Activated naive CD8-positive, alpha-beta T cell treated with anti-CD3 and anti-CD28 coated beads for 36 hours (primary cell): ENCODE measurements around the gene ARPIN. TPM values are rescaled to one million over a fixed set of nuclear protein-coding genes. Genes with fewer than 3 reads are reported as not detected.
"Not testable (repeated sequence)": the region's sequence is repeated elsewhere in the genome, so short reads cannot be mapped to it uniquely, and the experiment has no call there.

Experiments
- DNase-seq: peaks from one replicate; pipeline ENCODE4 v3.0.0; 2021
- H3K27ac Mint-ChIP-seq: one replicate; pipeline ENCODE4 v1.8.0; 2022; ENCODE audit warnings: mild to moderate bottlenecking, moderate library complexity, mixed read lengths
- H3K27me3 Mint-ChIP-seq: one replicate; pipeline ENCODE4 v1.8.0; 2022; ENCODE audit warnings: mild to moderate bottlenecking, mixed read lengths
- H3K36me3 Mint-ChIP-seq: one replicate; pipeline ENCODE4 v1.8.0; 2021; ENCODE audit warnings: mild to moderate bottlenecking, mixed read lengths
- H3K4me1 Mint-ChIP-seq: one replicate; pipeline ENCODE4 v1.8.0; 2021; ENCODE audit warnings: mixed read lengths
- H3K4me3 Mint-ChIP-seq: one replicate; pipeline ENCODE4 v1.8.0; 2022; ENCODE audit warnings: mild to moderate bottlenecking, moderate library complexity, mixed read lengths
- H3K9me3 Mint-ChIP-seq: one replicate; pipeline ENCODE4 v1.8.0; 2022; ENCODE audit warnings: mixed read lengths
- total RNA-seq, 2 experiments: library from RNA; stranded (reverse); gene quantifications; one replicate each; pipeline ENCODE4 v1.2.3, GENCODE V29; 2021

The ARPIN gene
- total RNA-seq, result not detected

GRCh38 chr15:89912674-89913396 lies at the start of gene ARPIN:
Gene ARPIN (minus strand): TSS chr15:89912952. CDS start chr15:89912835, 117 bp downstream.
- peaks cover 7% of the 10 kb centered on the region for H3K4me1 Mint-ChIP-seq
- H3K36me3 Mint-ChIP-seq, result no peaks in the 10 kb centered on the region
- H3K27ac Mint-ChIP-seq, result no peak within 1 kb of the TSS
- peak; percentile 21 for DNase-seq
- H3K27me3 Mint-ChIP-seq, result peaks cover 60% of the 10 kb centered on the region
- H3K4me3 Mint-ChIP-seq, result peak within 1 kb of the TSS; percentile 46
- H3K9me3 Mint-ChIP-seq, result no peaks in the 10 kb centered on the region

- peaks cover 3% of the 10 kb centered on the region for H3K9me3 Mint-ChIP-seq
- no peaks in the 10 kb centered on the region for H3K27me3 Mint-ChIP-seq
- DNase-seq, result no peak
- no peak overlapping the region for H3K4me3 Mint-ChIP-seq
- no peaks in the 10 kb centered on the region for H3K36me3 Mint-ChIP-seq
- H3K27ac Mint-ChIP-seq, result no peak overlapping the region
- no peaks in the 10 kb centered on the region for H3K4me1 Mint-ChIP-seq
Observed at GRCh38 chr15:89958107-89958805, 45.5 kb upstream of the ARPIN start.

GRCh38 chr15:89955449-89955998 lies 42.8 kb upstream of the ARPIN start:
- not testable (repeated sequence) for H3K4me1 Mint-ChIP-seq, DNase-seq

GRCh38 chr15:89954541-89954940 lies 41.8 kb upstream of the ARPIN start:
- Mint-ChIP-seq H3K4me3 (no peak overlapping the region), H3K36me3 (no peaks in the 10 kb centered on the region), H3K9me3 (peaks cover 3% of the 10 kb centered on the region), H3K27ac (no peak overlapping the region), H3K27me3 (no peaks in the 10 kb centered on the region), H3K4me1 (no peaks in the 10 kb centered on the region)
- no peak for DNase-seq

More at GRCh38 chr15:89955449-89955998, 42.8 kb upstream of the ARPIN start:
- H3K36me3 Mint-ChIP-seq, H3K4me3 Mint-ChIP-seq, H3K9me3 Mint-ChIP-seq, H3K27ac Mint-ChIP-seq, H3K27me3 Mint-ChIP-seq: not testable (repeated sequence)

DNA sequence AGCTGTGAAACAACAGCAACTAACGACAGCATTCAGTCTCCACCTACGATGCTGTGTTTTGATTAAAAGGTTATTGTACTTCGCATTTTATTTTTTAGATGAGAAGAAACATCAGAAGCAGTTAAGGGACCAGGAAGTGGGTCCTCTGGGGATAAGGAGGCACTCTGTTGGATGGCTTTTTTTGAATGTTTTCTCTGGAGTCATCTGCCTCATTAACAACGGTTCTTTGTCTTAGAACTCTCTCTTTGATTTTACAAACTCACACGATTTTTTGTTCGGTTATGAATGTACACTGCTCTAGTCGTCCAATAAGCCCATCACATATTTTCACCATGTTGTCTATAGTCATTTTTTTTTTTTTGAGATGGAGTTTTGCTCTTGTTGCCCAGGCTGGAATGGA lies 36.0 kb upstream of the ARPIN start:
- no peaks in the 10 kb centered on the region for H3K4me1 Mint-ChIP-seq

DNA sequence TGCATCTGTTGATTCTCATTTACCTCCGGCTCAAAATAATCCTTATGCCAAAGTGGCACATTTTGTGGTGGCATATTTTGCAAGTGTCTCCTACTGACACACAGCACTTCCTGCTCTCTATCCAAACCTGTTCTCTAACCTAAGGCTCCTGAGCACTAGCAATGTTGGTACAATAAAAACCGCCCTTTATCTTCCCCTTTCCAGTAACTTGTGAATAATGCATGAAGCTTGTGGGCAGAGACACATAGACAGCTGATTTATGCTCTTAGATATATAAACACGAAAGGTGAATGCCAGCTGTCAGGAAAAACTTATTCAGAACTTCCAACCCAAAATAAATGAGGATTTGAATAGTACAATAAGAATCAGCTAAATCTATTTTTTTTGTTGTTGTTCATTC lies 34.6 kb upstream of the ARPIN start:
- H3K4me1 Mint-ChIP-seq, result no peaks in the 10 kb centered on the region
- no peaks in the 10 kb centered on the region for H3K36me3 Mint-ChIP-seq
- no peak overlapping the region for H3K4me3 Mint-ChIP-seq
- H3K27me3 Mint-ChIP-seq, result no peaks in the 10 kb centered on the region
- H3K9me3 Mint-ChIP-seq, result no peaks in the 10 kb centered on the region
- DNase-seq, result no peak
- no peak overlapping the region for H3K27ac Mint-ChIP-seq

More for the DNA sequence above, 36.0 kb upstream of the ARPIN start:
- no peaks in the 10 kb centered on the region for H3K36me3 Mint-ChIP-seq
- H3K27me3 Mint-ChIP-seq, result no peaks in the 10 kb centered on the region
- H3K4me3 Mint-ChIP-seq, result no peak overlapping the region
- H3K27ac Mint-ChIP-seq, result no peak overlapping the region
- no peaks in the 10 kb centered on the region for H3K9me3 Mint-ChIP-seq
- DNase-seq, result no peak

GRCh38 chr15:89946681-89947299 lies 34.0 kb upstream of the ARPIN start:
- no peak for DNase-seq
- Mint-ChIP-seq H3K27ac (no peak overlapping the region), H3K36me3 (no peaks in the 10 kb centered on the region), H3K4me3 (no peak overlapping the region), H3K27me3 (no peaks in the 10 kb centered on the region), H3K4me1 (no peaks in the 10 kb centered on the region), H3K9me3 (no peaks in the 10 kb centered on the region)

DNA sequence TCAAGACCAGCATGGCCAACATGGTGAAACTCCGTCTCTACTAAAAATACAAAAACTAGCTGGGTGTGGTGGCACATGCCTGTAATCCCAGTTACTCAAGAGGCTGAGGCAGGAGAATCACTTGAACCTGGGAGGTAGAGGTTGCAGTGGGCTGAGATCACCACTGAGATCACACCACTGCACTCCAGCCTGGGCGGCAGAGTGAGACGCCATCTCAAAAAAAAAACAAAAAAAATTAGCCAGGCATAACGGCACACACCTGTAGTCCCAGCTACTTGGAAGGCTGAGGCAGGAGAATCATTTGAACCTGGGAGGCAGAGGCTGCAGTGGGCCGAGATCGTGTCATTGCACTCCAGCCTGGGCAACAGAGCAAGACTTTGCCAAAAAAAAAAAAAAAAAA lies 31.0 kb upstream of the ARPIN start:
- not testable (repeated sequence) for H3K27ac Mint-ChIP-seq, H3K4me1 Mint-ChIP-seq, H3K9me3 Mint-ChIP-seq, H3K4me3 Mint-ChIP-seq, H3K27me3 Mint-ChIP-seq, H3K36me3 Mint-ChIP-seq, DNase-seq

- H3K9me3 Mint-ChIP-seq, result no peaks in the 10 kb centered on the region
- no peak for DNase-seq
Observed at GRCh38 chr15:89939910-89940309, 27.2 kb upstream of the ARPIN start.

DNA sequence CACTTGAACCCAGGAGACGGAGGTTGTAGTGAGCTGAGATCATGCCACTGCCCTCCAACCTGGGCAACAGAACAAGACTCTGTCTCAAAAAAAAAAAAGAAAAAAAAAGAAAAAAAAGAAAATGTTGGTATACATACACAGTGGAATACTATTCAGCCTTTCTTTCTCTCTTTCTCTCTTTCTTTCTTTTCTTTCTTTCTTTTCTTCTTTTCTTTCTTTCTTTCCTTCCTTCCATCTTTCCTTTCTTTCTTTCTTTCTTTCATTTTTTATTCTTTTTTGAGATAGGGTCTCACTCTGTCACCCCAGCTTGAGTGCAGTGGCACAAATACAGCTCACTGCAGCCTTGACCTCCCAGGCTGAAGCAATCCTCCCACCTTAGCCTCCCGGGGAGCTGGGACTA lies 26.6 kb upstream of the ARPIN start:
- H3K36me3 Mint-ChIP-seq, result not testable (repeated sequence)

More at GRCh38 chr15:89939910-89940309, 27.2 kb upstream of the ARPIN start:
- Mint-ChIP-seq H3K36me3 (no peaks in the 10 kb centered on the region), H3K27me3 (peaks cover 20% of the 10 kb centered on the region), H3K4me3 (no peak overlapping the region), H3K4me1 (peaks cover 14% of the 10 kb centered on the region), H3K27ac (no peak overlapping the region)

GRCh38 chr15:89937365-89938350 lies 24.9 kb upstream of the ARPIN start:
- Mint-ChIP-seq H3K27me3 (peaks cover 20% of the 10 kb centered on the region), H3K27ac (peak overlapping the region; percentile 10), H3K9me3 (no peaks in the 10 kb centered on the region), H3K4me1 (peaks cover 14% of the 10 kb centered on the region), H3K36me3 (no peaks in the 10 kb centered on the region), H3K4me3 (no peak overlapping the region)
- DNase-seq, result no peak

More for the DNA sequence above, 26.6 kb upstream of the ARPIN start:
- H3K27ac Mint-ChIP-seq, DNase-seq, H3K9me3 Mint-ChIP-seq, H3K4me3 Mint-ChIP-seq: not testable (repeated sequence)
- Mint-ChIP-seq H3K27me3 (peaks cover 20% of the 10 kb centered on the region), H3K4me1 (peaks cover 14% of the 10 kb centered on the region)

- peaks cover 14% of the 10 kb centered on the region for H3K4me1 Mint-ChIP-seq
- H3K9me3 Mint-ChIP-seq, result no peaks in the 10 kb centered on the region
- peaks cover 20% of the 10 kb centered on the region for H3K27me3 Mint-ChIP-seq
- no peak overlapping the region for H3K4me3 Mint-ChIP-seq
- no peak overlapping the region for H3K27ac Mint-ChIP-seq
- H3K36me3 Mint-ChIP-seq, result no peaks in the 10 kb centered on the region
- DNase-seq, result no peak
Observed at GRCh38 chr15:89936786-89937265, 24.1 kb upstream of the ARPIN start.

GRCh38 chr15:89936051-89936785 lies 23.5 kb upstream of the ARPIN start:
- Mint-ChIP-seq H3K27ac (no peak overlapping the region), H3K9me3 (no peaks in the 10 kb centered on the region), H3K36me3 (no peaks in the 10 kb centered on the region), H3K4me1 (peaks cover 14% of the 10 kb centered on the region), H3K4me3 (no peak overlapping the region), H3K27me3 (peaks cover 20% of the 10 kb centered on the region)
- DNase-seq, result no peak

DNA sequence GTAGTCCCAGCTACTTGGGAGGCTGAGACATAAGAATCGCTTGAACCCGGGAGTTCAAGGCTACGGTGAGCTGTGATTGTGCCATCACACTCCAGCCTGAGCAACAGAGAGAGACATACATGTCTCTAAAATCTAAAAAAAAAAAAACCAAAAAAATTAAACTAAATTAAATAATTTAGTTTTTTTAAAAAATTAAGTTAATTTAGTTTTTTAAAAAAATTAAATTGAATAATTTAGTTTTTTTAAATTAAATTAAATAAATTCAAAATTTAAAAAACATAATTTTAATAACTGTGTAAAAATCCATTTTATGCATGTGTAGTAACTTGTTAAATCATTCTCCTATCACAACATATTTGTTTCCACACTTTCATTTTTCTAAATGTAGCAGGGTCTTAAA lies 20.1 kb upstream of the ARPIN start:
- no peaks in the 10 kb centered on the region for H3K36me3 Mint-ChIP-seq
- H3K4me3 Mint-ChIP-seq, result no peak overlapping the region
- H3K9me3 Mint-ChIP-seq, result no peaks in the 10 kb centered on the region
- peaks cover 15% of the 10 kb centered on the region for H3K27me3 Mint-ChIP-seq
- no peak for DNase-seq
- H3K27ac Mint-ChIP-seq, result no peak overlapping the region
- H3K4me1 Mint-ChIP-seq, result peaks cover 13% of the 10 kb centered on the region
